GM12891 (cell line): ENCODE data around the gene LAD1.

Experiments
- POLR2A ChIP-seq: IDR thresholded peaks from 2 replicates; pipeline ENCODE4 v1.6.1; 2011; ENCODE audit warnings: low read depth, low read length, control low read depth
- POLR2AphosphoS5 ChIP-seq: IDR thresholded peaks from 2 replicates; pipeline ENCODE4 v1.6.1; 2011; ENCODE audit warnings: low read depth, low read length, control low read depth

DNA sequence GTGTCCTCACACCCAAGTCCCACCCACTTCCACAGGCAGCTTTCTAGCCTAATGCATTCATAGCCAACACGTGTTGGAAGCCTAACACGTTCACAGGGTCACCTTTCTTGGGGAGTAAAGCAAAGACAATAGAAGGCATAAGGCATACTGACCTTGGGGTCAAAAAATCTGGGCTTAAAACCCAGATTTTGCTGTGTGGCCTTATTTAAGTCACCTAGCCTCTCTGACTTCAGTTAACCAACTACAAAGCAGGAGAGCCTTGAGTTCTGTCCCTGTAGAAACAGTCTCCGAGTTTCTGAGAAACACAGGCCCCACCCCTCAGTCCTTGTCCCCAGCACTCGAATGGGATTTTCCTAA is 23.0 kb downstream of the LAD1 start:
- TF ChIP-seq POLR2A (no peak), POLR2AphosphoS5 (no peak)
